BJ (cell line): ENCODE measurements around the gene ZC3HAV1. TPM values are rescaled to one million over a fixed set of nuclear protein-coding genes. Genes with fewer than 3 reads are reported as not detected.

Experiments used
- CTCF ChIA-PET: fragments of 350-600 bp; formaldehyde crosslinking; extraction: SDS; loops from one replicate; lab custom pipeline; 2021; ENCODE audit warnings: antibody characterized with exemption, inconsistent platforms; lab: Yijun Ruan, JAX
- POLR2A ChIA-PET: fragments of 300-600 bp; sonication (Branson Sonifier 250); formaldehyde crosslinking; extraction: SDS; loops from one replicate; lab custom pipeline; 2021; ENCODE audit warnings: antibody characterized with exemption; lab: Charles Lee
- DNase-seq: peaks from one replicate; pipeline ENCODE4 v3.0.0-alpha.2; 2011; ENCODE audit warnings: low read depth
- H3K27me3 ChIP-seq: 2 replicates; pipeline ENCODE4 v1.6.0; 2011; ENCODE audit warnings: low read length; ENCODE audit not compliant: control insufficient read depth, insufficient read depth
- H3K36me3 ChIP-seq: 2 replicates; pipeline ENCODE4 v1.5.1; 2011; ENCODE audit warnings: low read length; ENCODE audit not compliant: control insufficient read depth, insufficient read depth
- H3K4me3 ChIP-seq: 2 replicates; pipeline ENCODE4 v1.5.1; 2011; ENCODE audit warnings: low read depth, mild to moderate bottlenecking, control low read depth, low read length
- CTCF ChIP-seq: IDR thresholded peaks from 2 replicates; pipeline ENCODE4 v1.5.1; 2011; ENCODE audit warnings: low read depth, mild to moderate bottlenecking, control low read depth, inconsistent platforms, low read length, moderate library complexity; ENCODE audit not compliant: insufficient read depth
- polyA plus RNA-seq: library from polyadenylated mRNA; depleted of rRNA; stranded (reverse); fragments of >200 nt; gene quantifications from 2 replicates; pipeline ENCODE4 v1.2.3, GENCODE V29; 2011

ZC3HAV1 gene
- polyA plus RNA-seq, 1 experiment: 21.7 TPM

- ChIA-PET CTCF (interaction anchor here (0.7 to 1.7 kb wide), 4 partner anchors 9 to 178 kb away, joined by 3 to 7 read pairs (median 4); no protein-coding TSS in a partner anchor), POLR2A (no interaction called here)
- no peak overlapping the region for H3K4me3 ChIP-seq
- H3K27me3 ChIP-seq: no peaks in the 10 kb centered on the region
- no peak for DNase-seq
- no peak for TF ChIP-seq CTCF
- H3K36me3 ChIP-seq: peaks cover 18% of the 10 kb centered on the region
Measured at GRCh38 chr7:139068544-139069399, 40.7 kb downstream of the ZC3HAV1 start.

GRCh38 chr7:139066315-139066714 lies 43.2 kb downstream of the ZC3HAV1 start:
- no peak overlapping the region for H3K4me3 ChIP-seq
- H3K36me3 ChIP-seq: peaks cover 20% of the 10 kb centered on the region
- no peaks in the 10 kb centered on the region for H3K27me3 ChIP-seq
- DNase-seq: no peak
- TF ChIP-seq CTCF: no peak
- ChIA-PET POLR2A (no interaction called here), CTCF (interaction anchor here (0.5 to 2.3 kb wide), 4 partner anchors 180 to 1064 kb away, joined by 3 to 9 read pairs (median 5); no protein-coding TSS in a partner anchor)

- no peak for TF ChIP-seq CTCF
- H3K36me3 ChIP-seq: peaks cover 20% of the 10 kb centered on the region
- H3K4me3 ChIP-seq: no peak overlapping the region
- CTCF ChIA-PET: interaction anchor here (1.6 to 3.8 kb wide), 3 partner anchors 9 to 179 kb away, joined by 4 to 15 read pairs (median 9); no protein-coding TSS in a partner anchor
- no peak for DNase-seq
- H3K27me3 ChIP-seq: no peaks in the 10 kb centered on the region
- POLR2A ChIA-PET: no interaction called here
Measured at GRCh38 chr7:139065323-139065722, 44.2 kb downstream of the ZC3HAV1 start.

GRCh38 chr7:139061416-139061815 lies 48.1 kb downstream of the ZC3HAV1 start:
- ChIA-PET CTCF (interaction anchor here (0.8 to 4.1 kb wide), 2 partner anchors 14 to 17 kb away, joined by 3 to 24 read pairs; no protein-coding TSS in a partner anchor), POLR2A (no interaction called here)
- Histone ChIP-seq H3K36me3 (peaks cover 16% of the 10 kb centered on the region), H3K27me3 (no peaks in the 10 kb centered on the region), H3K4me3 (no peak overlapping the region)
- no peak for TF ChIP-seq CTCF
- no peak for DNase-seq

- ChIA-PET POLR2A (interaction anchor here (1.0 kb wide), 1 partner anchor 170 kb away, joined by 3 read pairs; no protein-coding TSS in a partner anchor), CTCF (interaction anchor here (0.8 to 4.1 kb wide), 3 partner anchors 14 to 26 kb away, joined by 3 to 24 read pairs (median 4); no protein-coding TSS in a partner anchor)
- no peak for DNase-seq
- no peak overlapping the region for H3K4me3 ChIP-seq
- H3K36me3 ChIP-seq: peaks cover 15% of the 10 kb centered on the region
- TF ChIP-seq CTCF: no peak
- H3K27me3 ChIP-seq: no peaks in the 10 kb centered on the region
Measured at GRCh38 chr7:139060695-139061237, 48.8 kb downstream of the ZC3HAV1 start.
